Astrocyte (in vitro differentiated cells and primary cell): ENCODE measurements around the gene DSCAM. TPM values are rescaled to one million over a fixed set of nuclear protein-coding genes. Genes with fewer than 3 reads are reported as not detected.

ENCODE experiments used
- DNase-seq: peaks from one replicate; pipeline ENCODE4 v3.0.0-alpha.2; 2010; ENCODE audit warnings: low read depth
- FAIRE-seq: peaks from 2 replicates; lab custom pipeline; 2011; peaks lifted over from hg19 to GRCh38; lab: Jason Lieb, UNC
- H2AFZ ChIP-seq: 2 replicates; pipeline ENCODE4 v1.6.0; 2012; ENCODE audit warnings: low read depth, low read length, inconsistent platforms
- H3K27ac ChIP-seq: 2 replicates; pipeline ENCODE4 v1.5.1; 2011; ENCODE audit warnings: low read depth, low read length, inconsistent platforms
- H3K27me3 ChIP-seq: 2 replicates; pipeline ENCODE4 v1.6.0; 2011; ENCODE audit warnings: low read length, inconsistent platforms; ENCODE audit not compliant: insufficient read depth
- H3K36me3 ChIP-seq: 2 replicates; pipeline ENCODE4 v1.5.1; 2011; ENCODE audit warnings: low read length, inconsistent platforms; ENCODE audit not compliant: insufficient read depth
- H3K4me1 ChIP-seq: 2 replicates; pipeline ENCODE4 v1.5.1; 2011; ENCODE audit warnings: low read length, inconsistent platforms; ENCODE audit not compliant: insufficient read depth
- H3K4me2 ChIP-seq: 2 replicates; pipeline ENCODE4 v1.6.0; 2012; ENCODE audit warnings: low read length, inconsistent platforms
- H3K4me3 ChIP-seq: 2 replicates; pipeline ENCODE4 v1.5.1; 2011; ENCODE audit warnings: low read depth, mild to moderate bottlenecking, low read length, inconsistent platforms; ENCODE audit not compliant: insufficient read depth
- H3K79me2 ChIP-seq: 2 replicates; pipeline ENCODE4 v1.6.0; 2012; ENCODE audit warnings: mild to moderate bottlenecking, low read length, inconsistent platforms; ENCODE audit not compliant: insufficient read depth
- H3K9ac ChIP-seq: 2 replicates; pipeline ENCODE4 v1.6.0; 2012; ENCODE audit warnings: mild to moderate bottlenecking, low read length, inconsistent platforms
- H3K9me3 ChIP-seq: 2 replicates; pipeline ENCODE4 v1.5.1; 2012; ENCODE audit warnings: low read depth, mild to moderate bottlenecking, low read length, inconsistent platforms; ENCODE audit not compliant: insufficient read depth
- H4K20me1 ChIP-seq: 2 replicates; pipeline ENCODE4 v1.6.0; 2012; ENCODE audit warnings: low read length, inconsistent platforms; ENCODE audit not compliant: insufficient read depth
- H3K27ac Mint-ChIP-seq: one replicate; pipeline ENCODE4 v1.8.0; 2021; ENCODE audit warnings: mild to moderate bottlenecking, mixed read lengths; ENCODE audit not compliant: unreplicated experiment
- H3K27me3 Mint-ChIP-seq: one replicate; pipeline ENCODE4 v1.8.0; 2021; ENCODE audit warnings: low read depth, mixed read lengths; ENCODE audit not compliant: unreplicated experiment
- H3K36me3 Mint-ChIP-seq: one replicate; pipeline ENCODE4 v1.8.0; 2021; ENCODE audit warnings: low read depth, mixed read lengths; ENCODE audit not compliant: unreplicated experiment
- H3K4me1 Mint-ChIP-seq: one replicate; pipeline ENCODE4 v1.8.0; 2021; ENCODE audit warnings: low read depth, mixed read lengths; ENCODE audit not compliant: unreplicated experiment
- H3K4me3 Mint-ChIP-seq: one replicate; pipeline ENCODE4 v1.8.0; 2021; ENCODE audit warnings: mild to moderate bottlenecking, moderate library complexity, mixed read lengths; ENCODE audit not compliant: unreplicated experiment
- H3K9me3 Mint-ChIP-seq: one replicate; pipeline ENCODE4 v1.8.0; 2021; ENCODE audit warnings: mild to moderate bottlenecking, mixed read lengths; ENCODE audit not compliant: unreplicated experiment
- CTCF ChIP-seq: IDR thresholded peaks from 2 replicates; pipeline ENCODE4 v1.5.1; 2011; ENCODE audit warnings: low read depth, mild to moderate bottlenecking, inconsistent platforms, low read length, moderate library complexity; ENCODE audit not compliant: insufficient read depth
- EZH2 ChIP-seq: IDR thresholded peaks from 2 replicates; pipeline ENCODE4 v1.6.1; 2012; ENCODE audit warnings: mild to moderate bottlenecking, low read length, inconsistent platforms; ENCODE audit not compliant: insufficient read depth
- total RNA-seq: library from RNA; stranded (reverse); gene quantifications from 2 replicates; pipeline ENCODE4 v1.2.1, GENCODE V29; 2021

DSCAM gene
- total RNA-seq, 1 donor from 2014 or later, result 0.18 TPM

- Histone ChIP-seq H3K4me1 (no peaks in the 10 kb centered on the region), H3K9ac (no peak overlapping the region), H2AFZ (no peak overlapping the region), H3K36me3 (no peaks in the 10 kb centered on the region), H3K27me3 (no peaks in the 10 kb centered on the region), H3K27ac (no peak overlapping the region), H3K4me3 (no peak overlapping the region), H3K79me2 (no peaks in the 10 kb centered on the region), H3K9me3 (peaks cover 2% of the 10 kb centered on the region), H4K20me1 (no peaks in the 10 kb centered on the region), H3K4me2 (no peak overlapping the region)
- H3K4me3 Mint-ChIP-seq, result no peak overlapping the region
- H3K27ac Mint-ChIP-seq, result no peak overlapping the region
- peaks cover 9% of the 10 kb centered on the region for H3K9me3 Mint-ChIP-seq
- H3K27me3 Mint-ChIP-seq, result peaks cover 5% of the 10 kb centered on the region
- H3K36me3 Mint-ChIP-seq, result no peaks in the 10 kb centered on the region
- TF ChIP-seq EZH2 (no peak), CTCF (no peak)
- DNase-seq (no peak), FAIRE-seq (no peak)
- no peaks in the 10 kb centered on the region for H3K4me1 Mint-ChIP-seq
Measured at GRCh38 chr21:40858517-40858916, 11.6 kb upstream of the DSCAM start.

GRCh38 chr21:40853956-40854688 is 7.2 kb upstream of the DSCAM start:
- H3K4me2 ChIP-seq, result no peak overlapping the region
- H3K9me3 Mint-ChIP-seq, result peaks cover 4% of the 10 kb centered on the region
- no peak overlapping the region for H3K9ac ChIP-seq
- DNase-seq (no peak), FAIRE-seq (no peak)
- H2AFZ ChIP-seq, result no peak overlapping the region
- H3K9me3 ChIP-seq, result no peaks in the 10 kb centered on the region
- H3K4me1 ChIP-seq, result no peaks in the 10 kb centered on the region
- no peak overlapping the region for H3K27ac ChIP-seq
- no peak overlapping the region for H3K4me3 Mint-ChIP-seq
- no peaks in the 10 kb centered on the region for H3K27me3 ChIP-seq
- no peaks in the 10 kb centered on the region for H3K79me2 ChIP-seq
- no peak overlapping the region for H3K4me3 ChIP-seq
- H3K36me3 ChIP-seq, result no peaks in the 10 kb centered on the region
- H3K27me3 Mint-ChIP-seq, result peaks cover 3% of the 10 kb centered on the region
- TF ChIP-seq EZH2 (no peak), CTCF (no peak)
- no peaks in the 10 kb centered on the region for H3K36me3 Mint-ChIP-seq
- H3K4me1 Mint-ChIP-seq, result no peaks in the 10 kb centered on the region
- no peak overlapping the region for H3K27ac Mint-ChIP-seq
- no peaks in the 10 kb centered on the region for H4K20me1 ChIP-seq

GRCh38 chr21:40852563-40852962 is 5.6 kb upstream of the DSCAM start:
- Mint-ChIP-seq H3K9me3 (peaks cover 5% of the 10 kb centered on the region), H3K4me1 (no peaks in the 10 kb centered on the region), H3K36me3 (no peaks in the 10 kb centered on the region), H3K4me3 (no peak overlapping the region), H3K27me3 (peaks cover 5% of the 10 kb centered on the region), H3K27ac (no peak overlapping the region)
- Histone ChIP-seq H3K9ac (no peak overlapping the region), H3K4me2 (no peak overlapping the region), H3K4me3 (no peak overlapping the region), H4K20me1 (no peaks in the 10 kb centered on the region), H3K9me3 (no peaks in the 10 kb centered on the region), H3K27me3 (no peaks in the 10 kb centered on the region), H3K36me3 (no peaks in the 10 kb centered on the region), H3K79me2 (no peaks in the 10 kb centered on the region), H3K27ac (no peak overlapping the region), H3K4me1 (no peaks in the 10 kb centered on the region), H2AFZ (no peak overlapping the region)
- TF ChIP-seq CTCF (no peak), EZH2 (no peak)
- DNase-seq (no peak), FAIRE-seq (no peak)
